Tibial nerve (tissue), 4 donors: ENCODE results near the gene CPNE6.

Source experiments
- EP300 ChIP-seq, 2 donors: sonication (generic); formaldehyde crosslinking; IDR thresholded peaks; one replicate each; pipeline ENCODE4 v1.6.1; 2017; ENCODE audit warnings: antibody characterized with exemption in 2 of 2, mild to moderate bottlenecking in 1 of 2
- POLR2A ChIP-seq, 2 donors: fragments of 450-650 bp; IDR thresholded peaks; one replicate each; pipeline ENCODE4 v1.6.1; 2017; ENCODE audit warnings: antibody characterized with exemption in 2 of 2, mild to moderate bottlenecking in 2 of 2, moderate library complexity in 2 of 2
- TF ChIP-seq, protein P1 (sequence below), 5 experiments: fragments of 200-600 bp in 3 of 5; fragments of 450-650 bp in 2 of 5; sonication (generic) in 3 of 5; IDR thresholded peaks; one replicate each; pipeline ENCODE4 v1.5.1; 2016 to 2019; ENCODE audit warnings: antibody characterized with exemption in 5 of 5, mild to moderate bottlenecking in 3 of 5, moderate library complexity in 2 of 5

- TF ChIP-seq, protein P1, sequence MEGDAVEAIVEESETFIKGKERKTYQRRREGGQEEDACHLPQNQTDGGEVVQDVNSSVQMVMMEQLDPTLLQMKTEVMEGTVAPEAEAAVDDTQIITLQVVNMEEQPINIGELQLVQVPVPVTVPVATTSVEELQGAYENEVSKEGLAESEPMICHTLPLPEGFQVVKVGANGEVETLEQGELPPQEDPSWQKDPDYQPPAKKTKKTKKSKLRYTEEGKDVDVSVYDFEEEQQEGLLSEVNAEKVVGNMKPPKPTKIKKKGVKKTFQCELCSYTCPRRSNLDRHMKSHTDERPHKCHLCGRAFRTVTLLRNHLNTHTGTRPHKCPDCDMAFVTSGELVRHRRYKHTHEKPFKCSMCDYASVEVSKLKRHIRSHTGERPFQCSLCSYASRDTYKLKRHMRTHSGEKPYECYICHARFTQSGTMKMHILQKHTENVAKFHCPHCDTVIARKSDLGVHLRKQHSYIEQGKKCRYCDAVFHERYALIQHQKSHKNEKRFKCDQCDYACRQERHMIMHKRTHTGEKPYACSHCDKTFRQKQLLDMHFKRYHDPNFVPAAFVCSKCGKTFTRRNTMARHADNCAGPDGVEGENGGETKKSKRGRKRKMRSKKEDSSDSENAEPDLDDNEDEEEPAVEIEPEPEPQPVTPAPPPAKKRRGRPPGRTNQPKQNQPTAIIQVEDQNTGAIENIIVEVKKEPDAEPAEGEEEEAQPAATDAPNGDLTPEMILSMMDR (IDR thresholded peaks at IDR 0.05): no peak
- TF ChIP-seq POLR2A (IDR thresholded peaks at IDR 0.05) (peak in 1 of 2 donors; percentile 46), EP300 (IDR thresholded peaks at IDR 0.05) (peak in 1 of 2 donors; percentile 12)
Observed at GRCh38 chr14:24095271-24096068, 24.1 kb downstream of the CPNE6 start.
